GM10248 (cell line): ENCODE measurements around the gene BPIFB4.

Source experiments
- CTCF ChIA-PET: fragments of 300-600 bp; sonication (Branson Sonifier 250); formaldehyde crosslinking; extraction: SDS; loops from one replicate; lab custom pipeline; 2021; ENCODE audit warnings: antibody characterized with exemption; lab: Yijun Ruan, JAX
- POLR2A ChIA-PET: fragments of 350-650 bp; sonication (Branson Sonifier 250); formaldehyde crosslinking; extraction: SDS; loops from one replicate; lab custom pipeline; 2020; ENCODE audit warnings: antibody characterized with exemption; lab: Yijun Ruan, JAX
- DNase-seq: peaks from one replicate; pipeline ENCODE4 v3.0.0; 2012; ENCODE audit errors: extremely low spot score
- CTCF ChIP-seq: IDR thresholded peaks from 2 replicates; pipeline ENCODE4 v1.5.1; 2012; ENCODE audit warnings: mild to moderate bottlenecking, low read depth; ENCODE audit errors: extremely low read depth, missing control alignments, control extremely low read depth

BPIFB4 gene

GRCh38 chr20:33064572-33065287, 14.7 kb upstream of the BPIFB4 start:
- ChIA-PET CTCF (interaction anchor here (1.0 kb wide), 1 partner anchor 275 kb away, joined by 3 read pairs; no protein-coding TSS in a partner anchor), POLR2A (no interaction called here)
- no peak for DNase-seq
- TF ChIP-seq CTCF: no peak

DNA sequence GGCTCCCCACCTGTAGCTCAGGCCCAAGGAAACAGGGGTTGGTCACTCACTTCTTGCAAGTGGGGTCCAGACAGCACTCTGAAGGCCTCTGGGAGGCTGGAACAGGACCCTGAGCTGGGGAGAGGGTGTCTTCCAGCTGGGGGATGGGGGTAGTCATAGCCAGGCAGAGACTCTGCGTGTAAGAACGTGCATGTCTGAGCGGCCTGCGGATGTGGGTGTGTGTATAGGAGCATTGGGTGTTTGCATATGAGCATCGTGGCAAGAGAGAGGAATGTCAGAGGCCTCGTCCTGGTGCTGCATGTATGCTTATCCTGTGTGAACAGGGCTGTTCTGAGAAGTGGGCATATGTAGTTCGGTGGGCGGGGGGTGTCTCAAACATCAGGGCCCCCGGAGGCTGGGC, 13.7 kb upstream of the BPIFB4 start:
- CTCF ChIA-PET: interaction anchor here (0.9 to 1.7 kb wide), 4 partner anchors 10 to 276 kb away, joined by 3 to 5 read pairs (median 3); no protein-coding TSS in a partner anchor
- TF ChIP-seq CTCF: no peak
- no peak for DNase-seq
- POLR2A ChIA-PET: no interaction called here

GRCh38 chr20:33067806-33068205, 11.6 kb upstream of the BPIFB4 start:
- TF ChIP-seq CTCF: no peak
- ChIA-PET CTCF (interaction anchor here (0.8 to 1.7 kb wide), 4 partner anchors 8 to 166 kb away, joined by 3 to 5 read pairs (median 4); no protein-coding TSS in a partner anchor), POLR2A (no interaction called here)
- DNase-seq: no peak

DNA sequence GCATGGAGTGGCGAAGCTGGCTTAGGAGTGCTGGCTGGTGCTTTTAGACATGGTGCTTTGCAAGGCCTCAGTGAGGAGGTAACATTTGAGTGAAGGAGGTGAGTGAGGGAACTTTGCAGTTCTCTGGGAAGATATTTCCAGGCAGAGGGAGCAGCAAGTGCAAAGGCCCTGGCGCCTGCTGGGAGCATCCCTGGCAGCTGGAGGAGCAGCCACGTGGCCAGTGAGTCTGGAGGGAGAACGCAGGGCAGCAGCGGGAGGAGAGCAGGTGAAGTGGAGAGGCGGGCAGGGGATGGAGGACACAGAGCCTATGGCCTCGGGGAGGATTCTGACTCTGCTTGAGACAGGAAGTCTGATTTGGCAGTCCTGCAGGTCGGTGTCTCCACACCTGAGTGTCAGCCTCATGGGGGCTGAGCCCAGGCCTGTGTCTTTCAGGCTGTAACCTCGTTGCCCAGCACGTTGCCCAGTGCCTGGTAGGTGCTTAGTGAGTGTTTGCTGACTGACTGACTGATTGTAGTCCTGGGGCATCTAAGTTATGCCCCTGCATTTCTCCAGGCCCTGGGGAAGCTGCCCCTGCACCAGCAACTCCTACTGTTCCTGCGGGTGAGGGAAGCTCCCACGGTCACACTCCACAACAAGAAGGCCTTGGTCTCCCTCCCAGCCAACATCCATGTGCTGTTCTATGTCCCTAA, 11.0 kb upstream of the BPIFB4 start:
- POLR2A ChIA-PET: no interaction called here
- no peak for TF ChIP-seq CTCF

GRCh38 chr20:33069673-33070072, 9.8 kb upstream of the BPIFB4 start:
- ChIA-PET POLR2A (no interaction called here), CTCF (no interaction called here)
- no peak for DNase-seq
- TF ChIP-seq CTCF: no peak

More for the DNA sequence above, 11.0 kb upstream of the BPIFB4 start:
- CTCF ChIA-PET: interaction anchor here (1.3 to 1.4 kb wide), 2 partner anchors 10 to 166 kb away, joined by 4 read pairs; no protein-coding TSS in a partner anchor
- DNase-seq: no peak

DNA sequence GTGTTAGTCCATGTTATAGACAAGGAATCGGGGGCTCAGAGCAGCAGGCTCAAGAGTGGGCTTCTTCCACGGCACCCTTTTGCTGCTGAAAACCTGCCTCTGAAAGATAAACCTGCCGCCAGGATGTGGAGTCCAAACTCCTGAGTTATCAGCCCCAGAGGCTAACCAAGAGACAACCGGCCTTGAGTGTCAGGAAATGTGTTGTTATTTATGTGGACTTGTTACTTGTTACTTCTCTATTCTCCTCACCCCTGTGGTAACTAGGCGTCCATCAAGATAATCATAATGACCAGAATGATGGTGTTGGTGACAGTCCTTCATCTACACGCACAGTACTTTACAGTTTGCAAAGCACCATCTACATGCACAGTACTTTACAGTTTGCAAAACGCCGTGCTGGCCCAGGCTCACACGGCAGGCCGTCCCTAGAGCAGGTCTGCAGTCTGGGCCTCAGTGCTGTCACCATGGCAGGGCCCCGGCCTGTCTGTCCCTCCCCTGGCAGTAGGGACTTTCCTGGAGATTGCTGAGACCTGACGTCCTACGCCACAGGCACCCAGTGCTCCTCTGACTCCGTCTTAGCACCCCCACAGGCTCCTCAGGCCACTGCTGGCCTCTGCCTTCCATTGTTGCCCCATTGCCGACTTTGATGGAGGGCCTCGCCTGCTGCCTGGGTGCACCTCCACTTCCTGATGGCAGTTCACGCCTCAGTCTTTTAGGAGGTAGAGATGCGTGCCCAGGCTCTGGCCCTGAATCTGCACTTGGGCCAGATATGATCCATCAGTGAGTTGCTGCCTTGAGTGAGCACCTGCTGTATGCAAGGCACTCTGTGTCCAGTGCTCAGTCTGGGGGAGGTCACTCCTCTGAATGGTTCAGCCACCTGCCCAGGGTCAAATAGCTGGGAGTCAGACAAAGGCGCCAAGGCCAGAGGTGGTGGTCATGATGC, 9.1 kb upstream of the BPIFB4 start:
- ChIA-PET POLR2A (no interaction called here), CTCF (no interaction called here)
- TF ChIP-seq CTCF: no peak
- no peak for DNase-seq
